Ishikawa (cell line): ENCODE data around the gene DCC.

Experiments used
- CEBPB ChIP-seq: IDR thresholded peaks from 2 replicates; pipeline ENCODE4 v1.6.1; 2012
- CREB1 ChIP-seq: IDR thresholded peaks from 2 replicates; pipeline ENCODE4 v1.6.1; 2012; ENCODE audit warnings: low read depth
- EP300 ChIP-seq: IDR thresholded peaks from 2 replicates; pipeline ENCODE4 v1.6.1; 2012; ENCODE audit warnings: borderline replicate concordance
- MAX ChIP-seq: IDR thresholded peaks from 2 replicates; pipeline ENCODE4 v1.6.1; 2012
- RAD21 ChIP-seq: IDR thresholded peaks from 2 replicates; pipeline ENCODE4 v1.6.1; 2012; ENCODE audit warnings: low read depth
- TAF1 ChIP-seq: IDR thresholded peaks from 2 replicates; pipeline ENCODE4 v1.6.1; 2012; ENCODE audit warnings: low read depth, mild to moderate bottlenecking
- TEAD4 ChIP-seq: IDR thresholded peaks from 2 replicates; pipeline ENCODE4 v1.6.1; 2012
- YY1 ChIP-seq: IDR thresholded peaks from 2 replicates; pipeline ENCODE4 v1.6.1; 2012; ENCODE audit warnings: low read depth

DNA sequence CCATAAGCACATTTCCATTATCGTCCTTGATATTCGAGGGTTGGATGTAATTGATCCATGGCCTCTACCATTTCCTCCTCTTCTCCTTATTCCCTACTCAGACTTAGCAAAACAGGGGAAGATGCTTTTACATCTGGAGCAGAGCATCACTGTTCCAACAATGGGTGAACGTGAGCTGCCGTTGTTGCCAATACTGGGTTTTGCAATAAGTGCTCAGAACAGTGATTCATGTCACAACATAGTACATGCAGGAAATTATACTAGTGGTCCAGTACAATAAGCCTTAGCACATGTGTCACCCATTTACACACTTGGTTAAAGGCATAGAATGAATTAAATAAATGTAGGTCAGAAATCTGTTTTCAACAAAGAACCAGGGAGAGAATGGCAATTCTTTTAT is 112.4 kb downstream of the DCC start:
- TF ChIP-seq MAX (no peak), YY1 (no peak), CREB1 (no peak), TEAD4 (no peak), CEBPB (no peak), EP300 (no peak), TAF1 (no peak), RAD21 (no peak)
